Caco-2 (cell line): ENCODE data around the gene SV2B. TPM values are rescaled to one million over a fixed set of nuclear protein-coding genes. Genes with fewer than 3 reads are reported as not detected.

Experiments used
- BruUV-seq: library from RNA; stranded (reverse); fragments of 400-500 nt; replicated peaks from 2 replicates; lab custom pipeline; 2021; lab: Mats Ljungman, UMichigan
- CTCF ChIA-PET: fragments of 300-600 bp; sonication (Branson Sonifier 250); formaldehyde crosslinking; loops from one replicate; lab custom pipeline; 2022; ENCODE audit warnings: antibody characterized with exemption; lab: Charles Lee
- POLR2A ChIA-PET: fragments of 300-600 bp; sonication (Branson Sonifier 250); formaldehyde crosslinking; loops from one replicate; lab custom pipeline; 2022; ENCODE audit warnings: antibody characterized with exemption; lab: Charles Lee
- DNase-seq, 2 experiments: peaks; one replicate each; pipeline versions ENCODE4 v3.0.0 to v3.0.0-alpha.2; 2020 to 2022
- H3K27me3 ChIP-seq: replicated peaks from 2 replicates; pipeline ENCODE4 v1.6.0; 2011; ENCODE audit warnings: low read length; ENCODE audit not compliant: control insufficient read depth, insufficient read depth
- H3K36me3 ChIP-seq: 2 replicates; pipeline ENCODE4 v1.5.1; 2011; ENCODE audit warnings: low read length; ENCODE audit not compliant: control insufficient read depth, insufficient read depth
- H3K4me1 ChIP-seq: fragments of 250-450 bp; sonication (Bioruptor Pico); 2 replicates; pipeline ENCODE4 v1.5.1; 2020; ENCODE audit warnings: mild to moderate bottlenecking
- H3K4me3 ChIP-seq: 2 replicates; pipeline ENCODE4 v1.5.1; 2011; ENCODE audit warnings: low read depth, mild to moderate bottlenecking, control low read depth, low read length
- H3K9me3 ChIP-seq: fragments of 250-450 bp; sonication (Bioruptor Pico); 2 replicates; pipeline ENCODE4 v1.5.1; 2020; ENCODE audit warnings: mild to moderate bottlenecking, moderate library complexity
- H3K27ac Mint-ChIP-seq: one replicate; pipeline ENCODE4 v1.8.0; 2022; ENCODE audit warnings: mixed read lengths; ENCODE audit not compliant: unreplicated experiment
- H3K27me3 Mint-ChIP-seq: one replicate; pipeline ENCODE4 v1.8.0; 2022; ENCODE audit warnings: mixed read lengths; ENCODE audit not compliant: insufficient read depth, unreplicated experiment
- H3K36me3 Mint-ChIP-seq: one replicate; pipeline ENCODE4 v1.8.0; 2022; ENCODE audit warnings: mild to moderate bottlenecking, mixed read lengths; ENCODE audit not compliant: insufficient read depth, unreplicated experiment
- H3K4me1 Mint-ChIP-seq: one replicate; pipeline ENCODE4 v1.8.0; 2022; ENCODE audit warnings: low read depth, mixed read lengths; ENCODE audit not compliant: unreplicated experiment
- H3K4me3 Mint-ChIP-seq: one replicate; pipeline ENCODE4 v1.8.0; 2022; ENCODE audit warnings: mild to moderate bottlenecking, moderate library complexity, mixed read lengths; ENCODE audit not compliant: unreplicated experiment
- H3K9me3 Mint-ChIP-seq: one replicate; pipeline ENCODE4 v1.8.0; 2022; ENCODE audit warnings: mixed read lengths; ENCODE audit not compliant: unreplicated experiment
- intact Hi-C: fragments of 100-400 bp; cut with micrococcal nuclease; formaldehyde crosslinking; loops from one replicate; pipeline ENCODE4 v1.10.0; 2022; ENCODE audit not compliant: unreplicated experiment
- total RNA-seq: library from RNA; stranded (reverse); gene quantifications from 2 replicates; pipeline ENCODE4 v1.2.3, GENCODE V29; 2022
- TF ChIP-seq, protein P1 (sequence below), 2 experiments: fragments of 200-600 bp in 1 of 2; IDR thresholded peaks; 1 replicate in 1 of 2; 2 replicates in 1 of 2; pipeline versions ENCODE4 v1.5.1 to v1.8.0; 2011 to 2022; ENCODE audit warnings: antibody characterized with exemption in 1 of 2, control low read depth in 1 of 2, inconsistent platforms in 1 of 2, low read depth in 1 of 2, low read length in 1 of 2, mild to moderate bottlenecking in 1 of 2, moderate library complexity in 1 of 2; ENCODE audit not compliant: insufficient read depth in 1 of 2, severe bottlenecking in 1 of 2, unreplicated experiment in 1 of 2

The SV2B gene
- total RNA-seq, 1 experiment from 2014 or later: not detected

- Mint-ChIP-seq H3K4me3 (no peak overlapping the region), H3K27ac (no peak overlapping the region), H3K4me1 (no peaks in the 10 kb centered on the region), H3K27me3 (peaks cover 16% of the 10 kb centered on the region), H3K9me3 (no peaks in the 10 kb centered on the region), H3K36me3 (no peaks in the 10 kb centered on the region)
- no TSS peak for BruUV-seq
- intact Hi-C loops: no loop called here
- Histone ChIP-seq H3K4me1 (no peaks in the 10 kb centered on the region), H3K4me3 (no peak overlapping the region), H3K9me3 (no peaks in the 10 kb centered on the region), H3K27me3 (no peaks in the 10 kb centered on the region), H3K36me3 (no peaks in the 10 kb centered on the region)
- ChIA-PET POLR2A (no interaction called here), CTCF (no interaction called here)
- DNase-seq: no peak
- TF ChIP-seq, protein P1, sequence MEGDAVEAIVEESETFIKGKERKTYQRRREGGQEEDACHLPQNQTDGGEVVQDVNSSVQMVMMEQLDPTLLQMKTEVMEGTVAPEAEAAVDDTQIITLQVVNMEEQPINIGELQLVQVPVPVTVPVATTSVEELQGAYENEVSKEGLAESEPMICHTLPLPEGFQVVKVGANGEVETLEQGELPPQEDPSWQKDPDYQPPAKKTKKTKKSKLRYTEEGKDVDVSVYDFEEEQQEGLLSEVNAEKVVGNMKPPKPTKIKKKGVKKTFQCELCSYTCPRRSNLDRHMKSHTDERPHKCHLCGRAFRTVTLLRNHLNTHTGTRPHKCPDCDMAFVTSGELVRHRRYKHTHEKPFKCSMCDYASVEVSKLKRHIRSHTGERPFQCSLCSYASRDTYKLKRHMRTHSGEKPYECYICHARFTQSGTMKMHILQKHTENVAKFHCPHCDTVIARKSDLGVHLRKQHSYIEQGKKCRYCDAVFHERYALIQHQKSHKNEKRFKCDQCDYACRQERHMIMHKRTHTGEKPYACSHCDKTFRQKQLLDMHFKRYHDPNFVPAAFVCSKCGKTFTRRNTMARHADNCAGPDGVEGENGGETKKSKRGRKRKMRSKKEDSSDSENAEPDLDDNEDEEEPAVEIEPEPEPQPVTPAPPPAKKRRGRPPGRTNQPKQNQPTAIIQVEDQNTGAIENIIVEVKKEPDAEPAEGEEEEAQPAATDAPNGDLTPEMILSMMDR (IDR thresholded peaks at IDR 0.05; ENCODE audit: insufficient read depth in 1 of 2, low read depth in 1 of 2, low read length in 1 of 2, severe bottlenecking in 1 of 2, unreplicated experiment in 1 of 2): no peak
These were observed 50.6 kb downstream of the SV2B start for GRCh38 chr15:91150502-91151160.

DNA sequence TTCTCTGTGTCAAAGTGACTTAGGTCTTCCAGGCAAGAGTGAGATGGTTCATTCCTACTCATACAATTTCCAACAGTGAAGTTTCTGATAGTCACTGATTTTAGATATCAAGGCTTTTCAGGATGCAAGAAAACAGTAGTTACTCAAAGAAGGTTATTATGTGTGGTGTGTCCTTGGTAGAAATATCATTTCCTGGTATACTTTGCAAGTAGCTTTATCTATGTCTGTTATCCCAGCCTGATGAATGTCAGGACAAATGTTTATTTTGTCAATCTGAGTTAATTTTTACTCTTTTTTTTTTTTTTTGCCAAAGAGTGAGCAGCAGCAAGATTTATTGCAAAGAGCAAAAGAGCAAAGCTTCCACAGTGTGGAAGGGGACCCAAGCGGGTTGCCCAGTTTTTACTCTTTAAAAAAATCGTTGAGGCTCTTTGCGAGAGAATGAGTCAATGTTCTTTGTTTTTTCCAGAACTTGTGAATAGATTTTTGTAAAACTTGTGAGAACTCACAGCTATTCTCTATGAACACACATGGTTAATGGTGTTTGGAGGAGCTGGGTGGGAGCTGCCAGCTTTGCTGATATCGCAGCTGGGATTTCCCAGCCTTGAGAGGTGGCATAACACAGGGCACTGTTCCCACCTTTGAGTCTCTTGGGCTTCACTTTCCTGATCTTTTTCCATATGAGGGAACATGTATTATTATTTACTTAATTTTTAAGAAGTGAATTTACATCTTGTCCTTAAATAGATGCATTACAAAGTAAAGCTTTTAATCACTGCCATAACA is 51.9 kb downstream of the SV2B start:
- Mint-ChIP-seq H3K27ac (no peak overlapping the region), H3K4me3 (no peak overlapping the region), H3K9me3 (no peaks in the 10 kb centered on the region), H3K4me1 (no peaks in the 10 kb centered on the region), H3K36me3 (no peaks in the 10 kb centered on the region), H3K27me3 (peaks cover 14% of the 10 kb centered on the region)
- no TSS peak for BruUV-seq
- no peaks in the 10 kb centered on the region for H3K4me1 ChIP-seq
- DNase-seq: no peak
- no peaks in the 10 kb centered on the region for H3K27me3 ChIP-seq
- POLR2A ChIA-PET: interaction anchor here (0.6 kb wide), 1 partner anchor 158 kb away, joined by 4 read pairs; the partner anchor contains the start of gene PRC1
- TF ChIP-seq, protein P1 (IDR thresholded peaks at IDR 0.05; ENCODE audit: insufficient read depth in 1 of 2, low read depth in 1 of 2, low read length in 1 of 2, severe bottlenecking in 1 of 2, unreplicated experiment in 1 of 2): no peak
- no peaks in the 10 kb centered on the region for H3K9me3 ChIP-seq
- H3K4me3 ChIP-seq: no peak overlapping the region
- CTCF ChIA-PET: no interaction called here
- no peaks in the 10 kb centered on the region for H3K36me3 ChIP-seq
- intact Hi-C loops: no loop called here

DNA sequence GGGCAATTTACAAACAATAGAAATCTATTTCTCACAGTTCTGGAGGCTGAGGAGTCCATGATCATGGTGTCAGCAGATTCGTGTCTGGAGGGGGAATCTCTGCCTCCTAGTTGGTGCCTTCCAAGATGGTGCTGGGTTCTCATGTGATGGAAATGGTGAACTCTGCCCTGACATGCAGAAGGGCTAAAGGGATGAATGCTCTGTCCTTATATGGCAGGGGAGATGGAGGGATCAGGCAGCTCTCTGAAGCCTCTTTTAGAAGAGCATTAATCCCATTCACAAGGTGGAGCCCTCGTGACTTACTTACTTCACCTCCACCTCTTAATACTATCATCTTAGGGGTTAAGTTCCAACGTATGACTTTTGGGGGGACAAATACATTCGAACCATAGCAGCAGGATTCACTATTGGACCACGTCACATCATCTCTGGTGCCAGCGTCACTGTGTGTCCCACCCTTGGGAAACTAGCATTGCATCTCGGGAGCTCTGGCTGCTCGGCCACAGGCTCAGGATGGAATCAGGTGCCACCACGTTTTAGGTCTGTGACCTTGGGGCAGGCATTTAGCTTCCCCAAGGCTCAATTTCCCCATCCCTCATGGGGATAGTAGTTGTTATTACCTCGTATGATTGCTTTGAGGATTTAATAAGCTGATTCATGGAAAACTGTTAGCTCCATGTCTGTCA is 53.0 kb downstream of the SV2B start:
- Histone ChIP-seq H3K36me3 (no peaks in the 10 kb centered on the region), H3K27me3 (no peaks in the 10 kb centered on the region), H3K9me3 (no peaks in the 10 kb centered on the region), H3K4me1 (no peaks in the 10 kb centered on the region), H3K4me3 (no peak overlapping the region)
- intact Hi-C loops: no loop called here
- CTCF ChIA-PET: no interaction called here
- no peak for DNase-seq
- no peaks in the 10 kb centered on the region for H3K36me3 Mint-ChIP-seq
- TF ChIP-seq, protein P1 (IDR thresholded peaks at IDR 0.05; ENCODE audit: insufficient read depth in 1 of 2, low read depth in 1 of 2, low read length in 1 of 2, severe bottlenecking in 1 of 2, unreplicated experiment in 1 of 2): no peak
- no peak overlapping the region for H3K4me3 Mint-ChIP-seq
- POLR2A ChIA-PET: no interaction called here
- H3K9me3 Mint-ChIP-seq: no peaks in the 10 kb centered on the region
- H3K27me3 Mint-ChIP-seq: peaks cover 14% of the 10 kb centered on the region
- H3K4me1 Mint-ChIP-seq: no peaks in the 10 kb centered on the region
- no TSS peak for BruUV-seq
- no peak overlapping the region for H3K27ac Mint-ChIP-seq
